A549 (cell line): ENCODE results near the gene SERPIND1. TPM values are rescaled to one million over a fixed set of nuclear protein-coding genes. Genes with fewer than 3 reads are reported as not detected.

Experiments used
- ATAC-seq, 2 experiments: fragments of 200-7000 bp in 1 of 2; fragments of >200 bp in 1 of 2; cut with Nextera tagmentation in 1 of 2; cut with Tn5 transposase in 1 of 2; 3 replicates each; pipeline versions ENCODE4 v1.8.0 to v1.9.1; 2018 to 2020; ENCODE audit warnings: mild to moderate bottlenecking in 1 of 2, moderate library complexity in 1 of 2
- CTCF ChIA-PET: fragments of 300-600 bp; sonication (Branson Sonifier 250); formaldehyde crosslinking; extraction: SDS; loops from one replicate; lab custom pipeline; 2021; ENCODE audit warnings: antibody characterized with exemption, inconsistent platforms; lab: Yijun Ruan, JAX
- POLR2A ChIA-PET: fragments of 350-600 bp; formaldehyde crosslinking; extraction: SDS; loops from one replicate; lab custom pipeline; 2021; ENCODE audit warnings: antibody characterized with exemption, inconsistent platforms; lab: Yijun Ruan, JAX
- DNase-seq, 2 experiments: peaks; one replicate each; pipeline versions ENCODE4 v3.0.0 to v3.0.0-alpha.2; 2011 to 2016; ENCODE audit warnings: low read depth in 1 of 2, low spot score in 1 of 2
- FAIRE-seq: peaks from 2 replicates; lab custom pipeline; 2011; peaks lifted over from hg19 to GRCh38; lab: Jason Lieb, UNC
- H3K27ac ChIP-seq, 2 experiments: fragments of >200 bp; sonication (Bioruptor Twin); formaldehyde crosslinking; 3 replicates each; pipeline ENCODE4 v1.5.1; 2016 to 2017
- H3K4me1 ChIP-seq: fragments of >200 bp; sonication (Bioruptor Twin); formaldehyde crosslinking; 3 replicates; pipeline ENCODE4 v1.6.1; 2016
- H3K4me2 ChIP-seq: fragments of >200 bp; sonication (Bioruptor Twin); formaldehyde crosslinking; 3 replicates; pipeline ENCODE4 v1.6.1; 2016
- H3K4me3 ChIP-seq: fragments of >200 bp; sonication (Bioruptor Twin); formaldehyde crosslinking; 3 replicates; pipeline ENCODE4 v1.5.1; 2016
- H3K9me3 ChIP-seq: fragments of >200 bp; sonication (Bioruptor Twin); formaldehyde crosslinking; 3 replicates; pipeline ENCODE4 v1.6.1; 2016
- CBX2 ChIP-seq: fragments of 200-600 bp; sonication (generic); IDR thresholded peaks from 2 replicates; pipeline ENCODE4 v1.6.1; 2016; ENCODE audit warnings: low read depth, mild to moderate bottlenecking, borderline replicate concordance
- CBX8 ChIP-seq: fragments of 200-600 bp; sonication (generic); IDR thresholded peaks from 2 replicates; pipeline ENCODE4 v1.6.1; 2016
- E2F6 ChIP-seq: IDR thresholded peaks from 2 replicates; pipeline ENCODE4 v1.6.1; 2012; ENCODE audit warnings: low read depth, borderline replicate concordance
- EHF ChIP-seq: fragments of 250-450 bp; sonication (Bioruptor Pico); IDR thresholded peaks from 2 replicates; pipeline ENCODE4 v1.5.0; 2020; ENCODE audit warnings: mild to moderate bottlenecking
- EHMT2 ChIP-seq: fragments of 200-600 bp; sonication (generic); IDR thresholded peaks from 2 replicates; pipeline ENCODE4 v1.6.1; 2016; ENCODE audit warnings: antibody characterized with exemption, low read depth, mild to moderate bottlenecking, moderate library complexity
- EP300 ChIP-seq, 2 experiments: fragments of >200 bp; sonication (Bioruptor Twin); formaldehyde crosslinking; IDR thresholded peaks; 2 replicates in 1 of 2; 3 replicates in 1 of 2; pipeline ENCODE4 v1.6.1; 2016 to 2017
- ESRRA ChIP-seq: fragments of 150-350 bp; IDR thresholded peaks from 2 replicates; pipeline ENCODE4 v1.6.1; 2014; ENCODE audit warnings: mild to moderate bottlenecking, low read length, borderline replicate concordance
- GATA3 ChIP-seq: IDR thresholded peaks from 2 replicates; pipeline ENCODE4 v1.6.1; 2012; ENCODE audit warnings: borderline replicate concordance
- HEYL ChIP-seq: fragments of 250-450 bp; sonication (Bioruptor Pico); IDR thresholded peaks from 2 replicates; pipeline ENCODE4 v1.8.0; 2021; ENCODE audit warnings: mild to moderate bottlenecking, moderate library complexity
- HOXA7 ChIP-seq: fragments of 250-450 bp; sonication (Bioruptor Pico); IDR thresholded peaks from 2 replicates; pipeline ENCODE4 v1.5.0; 2020; ENCODE audit warnings: mild to moderate bottlenecking, moderate library complexity
- HOXB13 ChIP-seq: fragments of 250-450 bp; sonication (Bioruptor Pico); IDR thresholded peaks from 2 replicates; pipeline ENCODE4 v1.5.0; 2020; ENCODE audit warnings: low read depth, mild to moderate bottlenecking, moderate library complexity
- KDM1A ChIP-seq: fragments of 200-600 bp; sonication (generic); IDR thresholded peaks from 2 replicates; pipeline ENCODE4 v1.6.1; 2016; ENCODE audit warnings: low read depth, mild to moderate bottlenecking
- MAFK ChIP-seq: fragments of 450-650 bp; IDR thresholded peaks from 2 replicates; pipeline ENCODE4 v1.6.1; 2014; ENCODE audit not compliant: partially characterized antibody
- PHF8 ChIP-seq: fragments of 200-600 bp; sonication (generic); IDR thresholded peaks from 2 replicates; pipeline ENCODE4 v1.6.1; 2016; ENCODE audit warnings: low read depth, mild to moderate bottlenecking, antibody characterized with exemption, moderate library complexity, borderline replicate concordance
- POLR2AphosphoS2 ChIP-seq: conservative IDR thresholded peaks from 2 replicates; pipeline ENCODE4 v1.6.1; 2012; ENCODE audit warnings: low read length, improper control_type of control experiment, inconsistent platforms
- RAD21 ChIP-seq, 2 experiments: fragments of >200 bp in 1 of 2; sonication (Bioruptor Twin) in 1 of 2; formaldehyde crosslinking in 1 of 2; IDR thresholded peaks in 1 of 2; conservative IDR thresholded peaks in 1 of 2; 2 replicates in 1 of 2; 3 replicates in 1 of 2; pipeline ENCODE4 v1.6.1; 2012 to 2018; ENCODE audit warnings: inconsistent platforms in 1 of 2
- RARB ChIP-seq: fragments of 250-450 bp; sonication (Bioruptor Pico); IDR thresholded peaks from 2 replicates; pipeline ENCODE4 v1.8.0; 2021; ENCODE audit warnings: mild to moderate bottlenecking, moderate library complexity
- SREBF2 ChIP-seq: fragments of 450-650 bp; IDR thresholded peaks from 2 replicates; pipeline ENCODE4 v1.6.1; 2014; ENCODE audit warnings: mild to moderate bottlenecking, moderate library complexity
- TP53 ChIP-seq: fragments of 250-450 bp; sonication (Bioruptor Pico); IDR thresholded peaks from 2 replicates; pipeline ENCODE4 v1.5.0; 2021; ENCODE audit warnings: mild to moderate bottlenecking, moderate library complexity
- ZFP36 ChIP-seq: fragments of 450-650 bp; IDR thresholded peaks from 2 replicates; pipeline ENCODE4 v1.6.1; 2014; ENCODE audit warnings: borderline replicate concordance; ENCODE audit not compliant: partially characterized antibody
- WGBS: methylation state at CpG from one replicate; pipeline ENCODE4 v1.1.6; 2017; ENCODE audit errors: missing lambda C conversion rate; 5-methylcytosine and 5-hydroxymethylcytosine counted together
- polyA minus RNA-seq: library from RNA; depleted of rRNA, polyadenylated mRNA; stranded (reverse); fragments of >200 nt; gene quantifications from 2 replicates; pipeline ENCODE4 v1.2.3, GENCODE V29; 2011; rRNA and poly(A)+ RNA removed
- polyA plus RNA-seq, 4 experiments: library from polyadenylated mRNA; depleted of rRNA in 3 of 4; stranded (reverse); fragments of >200 nt; fragmentation: RNase III in 1 of 4; extraction: RNeasy Plus Mini Kit Qiagen cat#74134 plus additional on column Dnase treatment in 1 of 4; gene quantifications; 2 replicates in 3 of 4; 3 replicates in 1 of 4; pipeline ENCODE4 v1.2.3, GENCODE V29; 2011 to 2017
- TF ChIP-seq, protein P1 (sequence below): fragments of >200 bp; sonication (Bioruptor Twin); formaldehyde crosslinking; IDR thresholded peaks from 3 replicates; pipeline ENCODE4 v1.5.1; 2016
- TF ChIP-seq, protein P2 (sequence below): fragments of 250-450 bp; sonication (Bioruptor Pico); IDR thresholded peaks from 2 replicates; pipeline ENCODE4 v1.5.0; 2021; ENCODE audit warnings: mild to moderate bottlenecking, moderate library complexity, borderline replicate concordance
- TF ChIP-seq, protein P3 (sequence below): fragments of >200 bp; sonication (Bioruptor Twin); formaldehyde crosslinking; IDR thresholded peaks from 3 replicates; pipeline ENCODE4 v1.6.1; 2016

Gene SERPIND1
- polyA plus RNA-seq (2011; rRNA removed) = not detected in 2 replicates
- not detected in 2 replicates for polyA plus RNA-seq (2012; cell fraction: cytosol; rRNA removed)
- polyA plus RNA-seq (2012; cell fraction: nucleus; rRNA removed) = not detected in 2 replicates
- not detected in 3 replicates for polyA plus RNA-seq (2017; fragmentation: RNase III; extraction: RNeasy Plus Mini Kit Qiagen cat#74134 plus additional on column Dnase treatment)
- polyA minus RNA-seq = not detected in 2 replicates

- peaks cover 22% of the 10 kb centered on the region for H3K4me1 ChIP-seq
- no peak for ATAC-seq
- POLR2A ChIA-PET = no interaction called here
- H3K4me3 ChIP-seq = no peak within 1 kb of the TSS
- no peak within 1 kb of the TSS for H3K4me2 ChIP-seq
- TF ChIP-seq E2F6 (no peak), RARB (CRISPR knock-in tag) (no peak), EHF (CRISPR knock-in tag) (no peak), EP300 (IDR thresholded peaks at IDR 0.05) (no peak), PHF8 (no peak), GATA3 (no peak), TP53 (CRISPR knock-in tag) (no peak), MAFK (no peak), SREBF2 (no peak), HOXA7 (CRISPR knock-in tag) (no peak), CBX2 (no peak), RAD21 (conservative IDR thresholded peaks at IDR 0.05 in 1 of 2, IDR thresholded peaks at IDR 0.05 in 1 of 2) (no peak)
- TF ChIP-seq, protein P1, sequence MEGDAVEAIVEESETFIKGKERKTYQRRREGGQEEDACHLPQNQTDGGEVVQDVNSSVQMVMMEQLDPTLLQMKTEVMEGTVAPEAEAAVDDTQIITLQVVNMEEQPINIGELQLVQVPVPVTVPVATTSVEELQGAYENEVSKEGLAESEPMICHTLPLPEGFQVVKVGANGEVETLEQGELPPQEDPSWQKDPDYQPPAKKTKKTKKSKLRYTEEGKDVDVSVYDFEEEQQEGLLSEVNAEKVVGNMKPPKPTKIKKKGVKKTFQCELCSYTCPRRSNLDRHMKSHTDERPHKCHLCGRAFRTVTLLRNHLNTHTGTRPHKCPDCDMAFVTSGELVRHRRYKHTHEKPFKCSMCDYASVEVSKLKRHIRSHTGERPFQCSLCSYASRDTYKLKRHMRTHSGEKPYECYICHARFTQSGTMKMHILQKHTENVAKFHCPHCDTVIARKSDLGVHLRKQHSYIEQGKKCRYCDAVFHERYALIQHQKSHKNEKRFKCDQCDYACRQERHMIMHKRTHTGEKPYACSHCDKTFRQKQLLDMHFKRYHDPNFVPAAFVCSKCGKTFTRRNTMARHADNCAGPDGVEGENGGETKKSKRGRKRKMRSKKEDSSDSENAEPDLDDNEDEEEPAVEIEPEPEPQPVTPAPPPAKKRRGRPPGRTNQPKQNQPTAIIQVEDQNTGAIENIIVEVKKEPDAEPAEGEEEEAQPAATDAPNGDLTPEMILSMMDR = no peak
- H3K9me3 ChIP-seq = no peaks in the 10 kb centered on the region
- no peak within 1 kb of the TSS for H3K27ac ChIP-seq
- CTCF ChIA-PET = interaction anchor here (1.1 to 3.6 kb wide), 3 partner anchors 9 to 69 kb away, joined by 3 to 19 read pairs (median 3); no protein-coding TSS in a partner anchor
- DNase-seq = no peak
- WGBS = 89% methylated on average over 3 of the region's 4 CpGs
- no peak for FAIRE-seq
These were observed at the start of gene SERPIND1 for GRCh38 chr22:20773793-20774212. SERPIND1 (plus strand) TSS chr22:20774113; CDS start chr22:20779313, 5,200 bp downstream.

- WGBS = 94% methylated on average over 5 of the region's 9 CpGs
- Histone ChIP-seq H3K27ac (no peak overlapping the region), H3K9me3 (no peaks in the 10 kb centered on the region), H3K4me2 (no peak overlapping the region), H3K4me3 (no peak overlapping the region), H3K4me1 (no peaks in the 10 kb centered on the region)
- FAIRE-seq (no peak), DNase-seq (no peak), ATAC-seq (no peak)
- TF ChIP-seq EHF (CRISPR knock-in tag) (no peak), RARB (CRISPR knock-in tag) (no peak), HEYL (CRISPR knock-in tag) (no peak), HOXB13 (CRISPR knock-in tag) (no peak), ZFP36 (no peak), POLR2AphosphoS2 (no peak), KDM1A (no peak), EHMT2 (no peak), HOXA7 (CRISPR knock-in tag) (no peak), CBX8 (no peak), ESRRA (no peak)
- TF ChIP-seq, protein P2, sequence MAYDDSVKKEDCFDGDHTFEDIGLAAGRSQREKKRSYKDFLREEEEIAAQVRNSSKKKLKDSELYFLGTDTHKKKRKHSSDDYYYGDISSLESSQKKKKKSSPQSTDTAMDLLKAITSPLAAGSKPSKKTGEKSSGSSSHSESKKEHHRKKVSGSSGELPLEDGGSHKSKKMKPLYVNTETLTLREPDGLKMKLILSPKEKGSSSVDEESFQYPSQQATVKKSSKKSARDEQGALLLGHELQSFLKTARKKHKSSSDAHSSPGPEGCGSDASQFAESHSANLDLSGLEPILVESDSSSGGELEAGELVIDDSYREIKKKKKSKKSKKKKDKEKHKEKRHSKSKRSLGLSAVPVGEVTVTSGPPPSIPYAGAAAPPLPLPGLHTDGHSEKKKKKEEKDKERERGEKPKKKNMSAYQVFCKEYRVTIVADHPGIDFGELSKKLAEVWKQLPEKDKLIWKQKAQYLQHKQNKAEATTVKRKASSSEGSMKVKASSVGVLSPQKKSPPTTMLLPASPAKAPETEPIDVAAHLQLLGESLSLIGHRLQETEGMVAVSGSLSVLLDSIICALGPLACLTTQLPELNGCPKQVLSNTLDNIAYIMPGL (CRISPR knock-in tag) = no peak
- TF ChIP-seq, protein P3, sequence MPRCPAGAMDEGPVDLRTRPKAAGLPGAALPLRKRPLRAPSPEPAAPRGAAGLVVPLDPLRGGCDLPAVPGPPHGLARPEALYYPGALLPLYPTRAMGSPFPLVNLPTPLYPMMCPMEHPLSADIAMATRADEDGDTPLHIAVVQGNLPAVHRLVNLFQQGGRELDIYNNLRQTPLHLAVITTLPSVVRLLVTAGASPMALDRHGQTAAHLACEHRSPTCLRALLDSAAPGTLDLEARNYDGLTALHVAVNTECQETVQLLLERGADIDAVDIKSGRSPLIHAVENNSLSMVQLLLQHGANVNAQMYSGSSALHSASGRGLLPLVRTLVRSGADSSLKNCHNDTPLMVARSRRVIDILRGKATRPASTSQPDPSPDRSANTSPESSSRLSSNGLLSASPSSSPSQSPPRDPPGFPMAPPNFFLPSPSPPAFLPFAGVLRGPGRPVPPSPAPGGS = no peak
- CTCF ChIA-PET = no interaction called here
- POLR2A ChIA-PET = no interaction called here
These were observed 49.0 kb upstream of the SERPIND1 start for GRCh38 chr22:20724676-20725454.
